Astrocyte of the spinal cord (primary cell): ENCODE results near the gene TCP11L1.
"Not testable (repeated sequence)": the region's sequence is repeated elsewhere in the genome, so short reads cannot be mapped to it uniquely, and the experiment has no call there.

Experiments used
- DNase-seq: peaks from one replicate; pipeline ENCODE4 v3.0.0; 2011; ENCODE audit warnings: low read depth, low spot score
- H3K4me3 ChIP-seq: 2 replicates; pipeline ENCODE4 v1.5.1; 2011; ENCODE audit warnings: low read depth, mild to moderate bottlenecking, low read length, moderate library complexity
- in situ Hi-C: cut with HindIII; loops from 2 replicates; pipeline ENCODE4 v1.10.0; 2017; ENCODE audit warnings: low sequenced_read_pairs
- TF ChIP-seq, protein P1 (sequence below): IDR thresholded peaks from 2 replicates; pipeline ENCODE4 v1.5.1; 2012; ENCODE audit warnings: low read depth, mild to moderate bottlenecking, low read length, inconsistent platforms

TCP11L1 gene

GRCh38 chr11:33116535-33116934, 77.2 kb downstream of the TCP11L1 start:
- in situ Hi-C loops: no loop called here
- DNase-seq: peak; percentile 13

DNA sequence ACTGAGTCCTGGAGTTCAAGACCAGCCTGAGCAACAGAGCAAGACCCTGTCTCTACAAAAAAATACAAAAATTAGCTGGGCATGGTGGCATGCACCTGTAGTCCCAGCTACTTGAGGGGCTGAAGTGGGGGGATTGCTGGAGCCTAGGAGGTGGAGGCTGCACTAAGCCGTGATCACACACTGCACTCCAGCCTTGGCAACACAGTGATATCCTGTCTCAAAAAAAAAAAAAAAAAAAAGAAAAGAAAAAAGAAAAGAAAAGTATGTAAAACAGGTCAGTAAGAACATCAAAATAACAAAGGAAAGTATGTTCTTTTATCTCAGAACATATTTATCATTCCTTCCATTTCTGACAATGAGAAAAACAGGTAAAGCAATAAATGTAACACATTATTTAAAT, 83.3 kb downstream of the TCP11L1 start:
- in situ Hi-C loops, DNase-seq, H3K4me3 ChIP-seq: not testable (repeated sequence)

More at GRCh38 chr11:33116535-33116934, 77.2 kb downstream of the TCP11L1 start:
- no peak overlapping the region for H3K4me3 ChIP-seq
- TF ChIP-seq, protein P1, sequence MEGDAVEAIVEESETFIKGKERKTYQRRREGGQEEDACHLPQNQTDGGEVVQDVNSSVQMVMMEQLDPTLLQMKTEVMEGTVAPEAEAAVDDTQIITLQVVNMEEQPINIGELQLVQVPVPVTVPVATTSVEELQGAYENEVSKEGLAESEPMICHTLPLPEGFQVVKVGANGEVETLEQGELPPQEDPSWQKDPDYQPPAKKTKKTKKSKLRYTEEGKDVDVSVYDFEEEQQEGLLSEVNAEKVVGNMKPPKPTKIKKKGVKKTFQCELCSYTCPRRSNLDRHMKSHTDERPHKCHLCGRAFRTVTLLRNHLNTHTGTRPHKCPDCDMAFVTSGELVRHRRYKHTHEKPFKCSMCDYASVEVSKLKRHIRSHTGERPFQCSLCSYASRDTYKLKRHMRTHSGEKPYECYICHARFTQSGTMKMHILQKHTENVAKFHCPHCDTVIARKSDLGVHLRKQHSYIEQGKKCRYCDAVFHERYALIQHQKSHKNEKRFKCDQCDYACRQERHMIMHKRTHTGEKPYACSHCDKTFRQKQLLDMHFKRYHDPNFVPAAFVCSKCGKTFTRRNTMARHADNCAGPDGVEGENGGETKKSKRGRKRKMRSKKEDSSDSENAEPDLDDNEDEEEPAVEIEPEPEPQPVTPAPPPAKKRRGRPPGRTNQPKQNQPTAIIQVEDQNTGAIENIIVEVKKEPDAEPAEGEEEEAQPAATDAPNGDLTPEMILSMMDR: no peak
